K562 (cell line): ENCODE data around the gene KCTD7. TPM values are rescaled to one million over a fixed set of nuclear protein-coding genes. Genes with fewer than 3 reads are reported as not detected.
A peak's percentile ranks its signal among the peaks of the same experiment; 100 is the strongest.

Experiments
- BHLHE40 ChIP-seq: IDR thresholded peaks from 2 replicates; pipeline ENCODE4 v1.6.1; 2011; ENCODE audit warnings: low read length, improper control_type of control experiment
- CBX8 ChIP-seq: fragments of 200-600 bp; sonication (generic); IDR thresholded peaks from 2 replicates; pipeline ENCODE4 v1.6.1; 2012; ENCODE audit warnings: borderline replicate concordance, mixed run types, low read depth, mild to moderate bottlenecking, moderate library complexity, mixed read lengths, low read length, control low read depth, inconsistent platforms; ENCODE audit not compliant: poor library complexity, severe bottlenecking; ENCODE audit errors: extremely low read depth
- CREB5 ChIP-seq: fragments of 250-450 bp; sonication (Bioruptor Pico); IDR thresholded peaks from 2 replicates; pipeline ENCODE4 v1.5.0; 2020; ENCODE audit warnings: mild to moderate bottlenecking
- ERF ChIP-seq: fragments of 450-650 bp; formaldehyde crosslinking; IDR thresholded peaks from 2 replicates; pipeline ENCODE4 v1.4.0; 2020; ENCODE audit warnings: mild to moderate bottlenecking, mixed read lengths
- ETV5 ChIP-seq: sonication (generic); formaldehyde crosslinking; IDR thresholded peaks from 2 replicates; pipeline ENCODE4 v1.4.0; 2020; ENCODE audit warnings: low read depth, mild to moderate bottlenecking, missing genetic modification reagents
- HNRNPLL ChIP-seq: fragments of 200-400 bp; formaldehyde crosslinking; IDR thresholded peaks from 2 replicates; pipeline ENCODE4 v1.6.1; 2017; ENCODE audit warnings: low read length, low read depth, mild to moderate bottlenecking; ENCODE audit not compliant: poor library complexity, severe bottlenecking
- ILF3 ChIP-seq: fragments of 450-650 bp; IDR thresholded peaks from 2 replicates; pipeline ENCODE4 v1.6.1; 2018; ENCODE audit warnings: antibody characterized with exemption, mild to moderate bottlenecking, moderate library complexity, borderline replicate concordance
- PBX2 ChIP-seq, 2 experiments: IDR thresholded peaks in 1 of 2; conservative IDR thresholded peaks in 1 of 2; 2 replicates each; pipeline ENCODE4 v1.6.1; 2016; ENCODE audit warnings: low read depth in 2 of 2, mild to moderate bottlenecking in 1 of 2, missing compliant biosample characterization in 1 of 2, missing genetic modification characterization in 1 of 2, moderate library complexity in 1 of 2
- PHB ChIP-seq: fragments of 250-450 bp; sonication (Bioruptor Pico); IDR thresholded peaks from 2 replicates; pipeline ENCODE4 v1.5.0; 2021
- PHF20 ChIP-seq: fragments of 450-650 bp; IDR thresholded peaks from 2 replicates; pipeline ENCODE4 v1.6.1; 2018; ENCODE audit not compliant: partially characterized antibody
- POLR2B ChIP-seq: fragments of 450-650 bp; IDR thresholded peaks from 2 replicates; pipeline ENCODE4 v1.6.1; 2018; ENCODE audit warnings: low read depth; ENCODE audit not compliant: partially characterized antibody
- RB1 ChIP-seq: fragments of 450-650 bp; IDR thresholded peaks from 2 replicates; pipeline ENCODE4 v1.6.1; 2017; ENCODE audit warnings: low read depth, mild to moderate bottlenecking
- RBFOX2 ChIP-seq: fragments of 200-400 bp; formaldehyde crosslinking; IDR thresholded peaks from 2 replicates; pipeline ENCODE4 v1.6.1; 2017; ENCODE audit warnings: low read depth, mild to moderate bottlenecking, low read length, moderate library complexity
- RHOXF2B ChIP-seq: fragments of 250-450 bp; sonication (Bioruptor Pico); conservative IDR thresholded peaks from 2 replicates; pipeline ENCODE4 v1.5.1; 2021
- SMARCC2 ChIP-seq: fragments of 450-650 bp; IDR thresholded peaks from 2 replicates; pipeline ENCODE4 v1.6.1; 2017; ENCODE audit warnings: antibody characterized with exemption, moderate library complexity, mild to moderate bottlenecking, low read depth
- SP1 ChIP-seq: sonication (generic); formaldehyde crosslinking; IDR thresholded peaks from 2 replicates; pipeline ENCODE4 v1.8.1; 2022; ENCODE audit warnings: mild to moderate bottlenecking, missing genetic modification reagents
- TGIF2 ChIP-seq: sonication (generic); formaldehyde crosslinking; IDR thresholded peaks from 2 replicates; pipeline ENCODE4 v1.8.1; 2022; ENCODE audit warnings: mild to moderate bottlenecking, missing genetic modification reagents, moderate library complexity
- ZBTB2 ChIP-seq: fragments of 450-650 bp; IDR thresholded peaks from 2 replicates; pipeline ENCODE4 v1.6.1; 2016; ENCODE audit warnings: antibody characterized with exemption
- ZFP36 ChIP-seq: fragments of 150-350 bp; IDR thresholded peaks from 2 replicates; pipeline ENCODE4 v1.6.1; 2018; ENCODE audit warnings: low read length, low read depth; ENCODE audit not compliant: partially characterized antibody
- polyA plus RNA-seq, 8 experiments: library from polyadenylated mRNA; depleted of rRNA in 4 of 8; stranded (reverse) in 5 of 8; unstranded in 3 of 8; fragments of >200 nt; fragmentation: Nextera tagmentation in 2 of 8; fragmentation: Illumina TruSeq in 1 of 8; extraction: Ambion mirVana in 2 of 8; extraction: Trizol in 1 of 8; gene quantifications; 2 replicates each; pipeline versions ENCODE4 v1.2.1 to v1.2.3, GENCODE V29; 2011 to 2014; ENCODE audit warnings: inconsistent platforms in 1 of 8, missing spikeins in 1 of 8
- total RNA-seq, 7 experiments: library from RNA; depleted of rRNA in 6 of 7; stranded (reverse); fragments of >200 nt in 6 of 7; fragmentation: Illumina TruSeq in 2 of 7; extraction: Trizol in 2 of 7; gene quantifications; 2 replicates each; pipeline versions ENCODE4 v1.2.1 to v1.2.3, GENCODE V29; 2011 to 2021; ENCODE audit warnings: low replicate concordance in 1 of 7

The KCTD7 gene
- total and polyA plus RNA-seq, 9 of the 15 experiments (the other 6 are each of a cell fraction or from before 2014, with no cell fraction given), result 1.5 to 26.0 (median 9.0) TPM

GRCh38 chr7:66654275-66655112 is 25.8 kb downstream of the KCTD7 start (continued):
- TF ChIP-seq HNRNPLL (peak; percentile 97), RB1 (peak; percentile 34; the same call in 1 of the 2 replicates), ZFP36 (no peak), ERF (peak; percentile 65; the same call in 1 of the 2 replicates), ILF3 (no peak; the same call in 1 of the 2 replicates), SMARCC2 (no peak), RHOXF2B (CRISPR knock-in tag) (no peak), PBX2 (CRISPR knock-in tag; IDR thresholded peaks at IDR 0.05; ENCODE audit: low read depth) (no peak), PBX2 (tag; conservative IDR thresholded peaks at IDR 0.05; ENCODE audit: low read depth) (no peak), ETV5 (CRISPR knock-in tag) (peak; percentile 96), CREB5 (CRISPR knock-in tag) (no peak), PHF20 (peak; percentile 93), TGIF2 (peak; percentile 96; the same call in 1 of the 2 replicates), ZBTB2 (peak; percentile 98), PHB (CRISPR knock-in tag) (peak; percentile 13; the same call in 1 of the 2 replicates), RBFOX2 (peak; percentile 97), SP1 (CRISPR knock-in tag) (peak; percentile 92), BHLHE40 (peak; percentile 71), POLR2B (peak; percentile 95), CBX8 (no peak)
